HL-60/S4 treated with phorbol 12-myristate 13-acetate at 8.2 ng/mL for 4 days and 3 days (cell line): ENCODE results near the gene FER.
"Not testable (repeated sequence)": the region's sequence is repeated elsewhere in the genome, so short reads cannot be mapped to it uniquely, and the experiment has no call there.

ENCODE experiments used
- in situ Hi-C: fragments of 300-500 bp; cut with MboI; formaldehyde crosslinking; loops from 2 replicates; pipeline ENCODE4 v1.15.0; 2022; ENCODE audit warnings: low sequenced_read_pairs

FER gene

DNA sequence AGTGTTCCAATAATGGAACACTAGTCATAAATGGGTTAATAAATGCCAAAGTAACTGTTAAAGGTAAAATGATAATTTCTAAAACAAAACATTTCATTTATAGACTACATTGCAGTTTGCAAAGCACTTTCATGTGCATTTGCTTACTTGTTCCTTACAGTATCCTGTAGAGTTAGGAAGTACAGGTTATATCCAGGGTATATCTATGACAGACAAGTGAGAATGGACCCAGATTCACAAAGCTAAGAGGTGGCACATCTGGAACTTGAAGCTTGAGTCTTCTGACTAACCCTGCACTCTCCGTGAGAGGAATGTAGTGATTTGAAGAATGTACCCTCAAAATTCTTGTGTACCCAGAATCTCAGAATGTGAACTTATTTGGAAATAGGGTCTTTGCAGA lies 121.4 kb downstream of the FER start:
- in situ Hi-C loops, result no loop called here

DNA sequence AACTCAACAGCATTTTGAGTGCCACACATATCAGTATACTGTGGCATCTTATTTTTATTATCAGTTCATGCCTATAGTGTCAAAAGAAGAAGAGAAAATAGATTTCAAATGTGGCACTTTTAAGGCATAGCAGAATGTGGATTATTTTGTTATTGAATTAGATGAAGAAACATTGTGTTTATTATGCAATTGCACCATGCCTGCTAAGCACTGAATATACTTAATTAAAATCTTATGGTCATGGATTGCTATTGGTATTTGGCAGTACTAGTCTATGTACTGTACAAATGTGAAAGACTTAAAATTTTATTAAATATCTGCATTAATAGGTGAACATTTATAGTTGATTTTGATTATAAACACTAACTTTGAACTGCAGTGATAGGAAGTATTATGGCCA lies 128.8 kb downstream of the FER start:
- in situ Hi-C loops, result no loop called here

GRCh38 chr5:108878756-108879155 lies 131.1 kb downstream of the FER start:
- in situ Hi-C loops, result no loop called here

- in situ Hi-C loops, result no loop called here
Observed at GRCh38 chr5:108881133-108881532, 133.4 kb downstream of the FER start.

- in situ Hi-C loops, result no loop called here
Observed at GRCh38 chr5:108884736-108885135, 137.0 kb downstream of the FER start.

DNA sequence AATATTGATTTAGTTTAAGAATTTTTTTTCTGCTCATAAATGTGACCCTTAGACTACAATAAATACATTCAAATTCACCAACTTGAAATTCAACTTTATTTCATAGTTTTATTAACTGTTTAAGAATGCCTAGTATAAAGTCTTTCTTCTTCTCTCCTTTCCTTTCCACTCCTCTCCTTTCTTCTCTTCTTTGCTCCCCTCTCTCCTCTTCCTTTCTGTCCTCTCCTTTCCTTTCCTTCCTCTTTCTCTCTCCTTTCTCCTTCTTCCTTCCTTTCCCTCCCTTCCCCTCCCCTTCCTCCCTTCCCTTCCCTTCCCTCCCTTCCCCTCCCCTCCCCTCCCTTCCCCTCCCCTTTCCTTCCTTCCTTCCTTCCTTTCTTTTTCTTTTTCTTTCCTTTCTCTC lies 150.6 kb downstream of the FER start:
- in situ Hi-C loops, result no loop called here

DNA sequence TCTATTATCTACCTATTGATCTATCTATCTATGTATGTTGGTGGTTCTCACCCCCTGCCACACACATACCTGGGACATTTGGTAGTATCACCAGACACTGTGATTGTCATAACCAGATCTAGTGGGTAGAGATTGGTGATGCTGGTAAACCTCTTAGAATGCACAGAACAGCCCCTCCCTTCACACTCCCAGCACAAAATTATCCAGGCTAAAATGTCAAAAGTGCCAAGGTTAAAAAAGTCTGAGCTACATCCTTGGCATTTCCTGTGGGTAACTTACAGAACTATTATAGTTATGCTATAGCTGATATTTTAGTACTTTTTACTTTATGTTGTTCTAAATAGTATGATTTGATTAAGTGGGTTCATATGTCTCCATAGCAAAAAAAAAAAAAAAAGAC lies 151.0 kb downstream of the FER start:
- in situ Hi-C loops, result no loop called here

GRCh38 chr5:108899244-108899643 lies 151.5 kb downstream of the FER start:
- in situ Hi-C loops, result not testable (repeated sequence)

DNA sequence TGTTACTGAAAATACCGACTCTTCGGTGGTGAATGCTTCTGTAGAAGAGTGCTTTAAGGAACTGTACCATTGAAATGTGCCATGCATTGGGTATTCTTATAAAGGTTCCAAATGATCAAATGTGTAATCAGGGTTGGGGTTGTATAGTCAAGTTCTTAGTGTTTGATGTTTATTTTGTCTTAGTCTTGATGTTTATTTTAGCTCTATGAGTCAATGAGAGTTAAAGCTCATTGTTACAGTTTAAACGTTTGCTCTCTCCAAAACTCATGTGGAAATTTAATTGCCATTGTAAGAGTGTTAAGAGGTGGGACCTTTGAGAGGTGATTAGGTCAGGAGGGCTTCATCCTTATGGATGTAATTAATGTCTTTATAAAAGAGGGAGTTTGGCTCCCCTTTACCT lies 153.0 kb downstream of the FER start:
- in situ Hi-C loops, result no loop called here

GRCh38 chr5:108905805-108906204 lies 158.1 kb downstream of the FER start:
- in situ Hi-C loops, result no loop called here

- in situ Hi-C loops, result no loop called here
Observed at GRCh38 chr5:108910627-108911026, 162.9 kb downstream of the FER start.

DNA sequence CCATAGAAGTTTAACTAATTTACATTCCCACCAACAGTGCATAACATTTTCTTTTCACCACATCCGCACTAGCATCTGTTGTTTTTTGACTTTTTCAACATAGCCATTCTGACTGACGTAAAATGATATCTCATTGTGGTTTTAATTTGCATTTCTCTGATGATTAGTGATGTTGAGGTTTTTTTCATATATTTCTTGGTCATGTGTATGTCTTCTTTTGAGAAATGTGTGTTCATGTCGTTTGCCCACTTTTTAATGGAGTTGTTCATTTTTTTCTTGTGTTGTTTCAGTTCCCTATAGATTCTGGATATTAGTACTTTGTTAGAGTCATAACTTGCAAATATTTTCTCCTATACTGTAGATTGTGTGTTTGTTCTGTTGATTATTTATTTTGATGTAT lies 163.4 kb downstream of the FER start:
- in situ Hi-C loops, result no loop called here

GRCh38 chr5:108917596-108917995 lies 169.9 kb downstream of the FER start:
- in situ Hi-C loops, result no loop called here

DNA sequence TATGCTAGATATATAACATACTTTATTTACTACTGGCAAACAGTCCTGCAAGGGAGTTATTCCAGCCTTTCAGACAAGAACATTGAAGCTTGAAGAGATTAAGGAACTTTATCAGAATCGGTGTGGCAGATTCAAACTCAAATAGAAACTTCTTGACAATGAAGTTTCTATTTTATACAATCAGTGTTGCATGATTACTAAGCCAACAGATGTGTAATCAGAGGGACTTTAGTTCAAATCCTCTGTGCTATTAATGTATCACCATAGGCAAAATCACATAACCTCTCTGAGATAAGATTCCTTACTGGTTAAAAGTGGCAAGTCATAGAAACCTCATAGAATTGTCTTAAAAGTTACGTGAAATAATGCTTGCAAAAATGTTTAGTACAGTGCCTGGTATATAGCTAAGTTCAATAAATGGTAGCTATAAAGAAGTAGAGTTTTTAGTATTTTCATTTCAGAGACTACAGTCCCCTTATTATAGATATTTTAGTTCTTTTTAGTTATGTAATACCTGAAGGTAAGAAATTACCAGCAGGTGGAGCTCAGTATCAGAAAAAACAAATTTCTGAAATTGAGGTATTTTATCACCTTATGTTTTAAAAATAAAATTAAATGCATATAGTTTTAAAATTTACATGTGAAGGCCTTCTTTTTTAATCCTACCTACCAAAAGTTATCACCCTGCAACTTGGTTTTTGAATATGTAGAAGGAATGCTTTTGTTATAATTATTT lies 172.1 kb downstream of the FER start:
- in situ Hi-C loops, result no loop called here

GRCh38 chr5:108924457-108924961 lies 176.8 kb downstream of the FER start:
- in situ Hi-C loops, result no loop called here

GRCh38 chr5:108925073-108925472 lies 177.4 kb downstream of the FER start:
- in situ Hi-C loops, result no loop called here

DNA sequence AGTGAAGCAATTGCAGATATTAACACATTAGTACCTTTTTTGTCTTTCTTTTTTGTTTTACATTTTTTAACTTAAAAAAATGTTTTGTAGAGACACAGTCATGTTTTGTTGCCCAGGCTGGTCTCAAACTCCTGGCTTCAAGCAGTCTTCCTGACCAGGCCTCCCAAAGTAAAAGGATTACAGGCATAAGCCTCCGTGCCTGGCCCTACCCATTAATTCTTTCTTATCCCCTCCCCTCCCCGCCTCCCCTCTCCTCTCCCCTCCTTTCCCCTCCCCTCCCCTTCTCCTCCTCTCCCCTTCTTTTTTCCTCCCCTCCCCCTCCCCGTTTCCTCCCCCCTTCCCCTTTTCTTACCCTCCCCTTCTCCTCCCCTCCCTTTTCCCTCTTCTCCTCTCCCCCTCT lies 182.4 kb downstream of the FER start:
- in situ Hi-C loops, result no loop called here

GRCh38 chr5:108935611-108936010 lies 187.9 kb downstream of the FER start:
- in situ Hi-C loops, result no loop called here

GRCh38 chr5:108937221-108937620 lies 189.5 kb downstream of the FER start:
- in situ Hi-C loops, result no loop called here

- in situ Hi-C loops, result no loop called here
Observed at GRCh38 chr5:108940506-108940905, 192.8 kb downstream of the FER start.

DNA sequence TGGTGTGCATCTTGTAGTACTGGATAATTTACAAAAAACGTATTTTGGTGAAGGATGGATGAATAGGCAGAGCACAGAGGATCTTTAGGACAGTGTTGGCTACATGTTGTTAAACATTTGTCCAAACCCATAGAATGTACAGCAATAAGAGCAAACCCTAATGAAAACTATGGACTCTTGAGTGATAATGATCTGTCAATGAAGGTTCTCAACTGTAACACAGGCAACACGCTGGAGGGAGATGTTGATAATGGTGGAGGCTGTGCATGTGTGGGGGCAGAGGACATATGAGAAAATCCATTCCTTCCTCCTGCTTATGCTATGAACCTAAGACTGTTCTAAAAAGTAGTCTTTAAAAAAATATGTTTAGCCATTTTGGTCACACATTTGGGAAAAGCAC lies 194.0 kb downstream of the FER start:
- in situ Hi-C loops, result no loop called here

DNA sequence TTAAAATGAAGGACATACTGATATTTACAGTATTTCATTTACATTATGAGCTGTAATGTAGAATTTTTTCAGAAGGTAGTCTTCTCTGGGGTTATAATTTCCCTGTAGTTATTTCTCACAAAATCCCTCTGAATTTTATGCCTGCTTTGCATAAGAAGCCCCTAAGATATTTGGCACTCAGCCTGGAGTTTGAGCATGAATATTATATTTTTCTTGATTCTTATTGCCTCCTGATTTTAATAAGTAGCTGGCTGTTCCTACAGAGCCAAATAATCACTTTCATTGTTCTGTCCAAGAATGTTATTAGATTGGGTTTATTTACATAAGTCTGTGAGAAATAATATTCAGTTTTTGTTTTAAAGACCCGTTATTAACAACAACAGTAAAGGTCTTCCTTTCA lies 195.0 kb downstream of the FER start:
- in situ Hi-C loops, result no loop called here

DNA sequence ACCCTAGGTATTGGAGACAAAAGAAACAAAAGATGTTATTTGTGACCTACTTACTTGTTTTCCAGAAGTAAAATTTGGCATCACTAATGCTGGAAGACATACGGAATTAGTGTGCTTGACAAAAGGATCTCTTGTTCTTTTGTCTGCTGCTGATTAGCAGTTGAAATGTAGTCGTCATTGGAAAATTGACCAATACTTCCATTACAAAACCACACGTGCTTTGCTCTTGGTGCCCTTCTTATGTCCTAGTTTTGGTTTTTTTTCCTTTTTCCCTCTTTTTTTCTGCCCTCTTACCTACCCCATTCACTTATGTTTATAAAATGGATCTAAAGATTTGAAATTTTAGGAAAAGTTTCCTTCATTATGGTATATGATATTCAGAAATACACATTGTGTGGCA lies 197.4 kb downstream of the FER start:
- in situ Hi-C loops, result no loop called here
